ENCODE results near the gene PILRA.

- TF ChIP-seq EZH2 (IDR thresholded peaks at IDR 0.05; ENCODE audit: borderline replicate concordance, low read length) (no peak), CTCF (conservative IDR thresholded peaks at IDR 0.05 in 1 of 2, IDR thresholded peaks at IDR 0.05 in 1 of 2; ENCODE audit: extremely low read depth in 1 of 2, insufficient read depth in 1 of 2, low read depth in 1 of 2, low read length in 2 of 2) (no peak)
Observed at GRCh38 chr7:100389437-100390088, 16.3 kb downstream of the PILRA start.

Measured in mammary epithelial cell (primary cell).